Measurements from ENCODE around the gene PTCD2. TPM values are rescaled to one million over a fixed set of nuclear protein-coding genes. Genes with fewer than 3 reads are reported as not detected.

Gene PTCD2
- total RNA-seq, 4 donors from 2014 or later = 6.7 to 13.2 (median 9.5) TPM

- no peak for DNase-seq
- no peak for ATAC-seq
- no peak for TF ChIP-seq POLR2A (IDR thresholded peaks at IDR 0.05)
- Histone ChIP-seq H3K9me3 (no peaks in the 10 kb centered on the region), H3K36me3 (no peaks in the 10 kb centered on the region), H3K27ac (peak overlapping the region; percentile 62 to 81 (median 76)), H3K4me1 (peaks cover 23 to 31% of the 10 kb centered on the region in 2 donors), H3K4me3 (no peak overlapping the region), H3K27me3 (no peaks in the 10 kb centered on the region)
- in situ Hi-C loops (cut with MboI; ENCODE audit: low sequenced_read_pairs in 4 of 4) = loop anchor here in 1 of 4 donors (10.0 kb wide), 1 partner anchor 64 kb away; no protein-coding TSS in a partner anchor
- intact Hi-C loops (cut with DNase I; ENCODE audit: low total_unique reads) = no loop called here
Measured at GRCh38 chr5:72380492-72381274, 60.5 kb downstream of the PTCD2 start.

GRCh38 chr5:72383280-72383679 lies 63.1 kb downstream of the PTCD2 start:
- Histone ChIP-seq H3K36me3 (no peaks in the 10 kb centered on the region), H3K27ac (peak overlapping the region in 3 of 4 donors; percentile 16 to 40 (median 34)), H3K27me3 (no peaks in the 10 kb centered on the region), H3K4me1 (peaks cover 28 to 36% of the 10 kb centered on the region in 2 donors), H3K4me3 (no peak overlapping the region), H3K9me3 (no peaks in the 10 kb centered on the region)
- no peak for ATAC-seq
- TF ChIP-seq, protein P1, sequence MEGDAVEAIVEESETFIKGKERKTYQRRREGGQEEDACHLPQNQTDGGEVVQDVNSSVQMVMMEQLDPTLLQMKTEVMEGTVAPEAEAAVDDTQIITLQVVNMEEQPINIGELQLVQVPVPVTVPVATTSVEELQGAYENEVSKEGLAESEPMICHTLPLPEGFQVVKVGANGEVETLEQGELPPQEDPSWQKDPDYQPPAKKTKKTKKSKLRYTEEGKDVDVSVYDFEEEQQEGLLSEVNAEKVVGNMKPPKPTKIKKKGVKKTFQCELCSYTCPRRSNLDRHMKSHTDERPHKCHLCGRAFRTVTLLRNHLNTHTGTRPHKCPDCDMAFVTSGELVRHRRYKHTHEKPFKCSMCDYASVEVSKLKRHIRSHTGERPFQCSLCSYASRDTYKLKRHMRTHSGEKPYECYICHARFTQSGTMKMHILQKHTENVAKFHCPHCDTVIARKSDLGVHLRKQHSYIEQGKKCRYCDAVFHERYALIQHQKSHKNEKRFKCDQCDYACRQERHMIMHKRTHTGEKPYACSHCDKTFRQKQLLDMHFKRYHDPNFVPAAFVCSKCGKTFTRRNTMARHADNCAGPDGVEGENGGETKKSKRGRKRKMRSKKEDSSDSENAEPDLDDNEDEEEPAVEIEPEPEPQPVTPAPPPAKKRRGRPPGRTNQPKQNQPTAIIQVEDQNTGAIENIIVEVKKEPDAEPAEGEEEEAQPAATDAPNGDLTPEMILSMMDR (IDR thresholded peaks at IDR 0.05 in 4 of 5, conservative IDR thresholded peaks at IDR 0.05 in 1 of 5) = no peak
- TF ChIP-seq POLR2A (IDR thresholded peaks at IDR 0.05) = no peak
- in situ Hi-C loops (cut with MboI; ENCODE audit: low sequenced_read_pairs in 4 of 4) = loop anchor here in 1 of 4 donors (10.0 kb wide), 1 partner anchor 62 kb away; no protein-coding TSS in a partner anchor
- no peak for DNase-seq
- intact Hi-C loops (cut with DNase I; ENCODE audit: low total_unique reads) = no loop called here

DNA sequence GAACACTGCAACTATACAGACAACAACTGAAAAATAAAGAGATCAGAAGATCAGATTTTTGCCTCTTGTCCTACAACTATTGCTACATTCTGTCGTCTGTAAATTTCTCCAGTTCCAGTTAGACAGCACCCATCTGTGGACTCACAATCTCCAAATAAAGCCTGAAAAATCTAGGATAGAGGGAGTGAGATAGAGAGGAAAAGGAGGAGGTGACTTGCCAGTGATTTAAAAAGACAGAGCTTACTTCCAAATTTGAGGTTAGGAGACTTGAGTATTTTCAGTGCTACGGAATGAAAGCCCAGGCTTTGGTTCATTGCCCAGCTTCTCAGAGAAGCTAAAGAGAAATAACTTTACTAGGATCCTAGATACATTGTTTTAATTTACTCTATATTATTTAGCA lies 63.6 kb downstream of the PTCD2 start:
- H3K27ac ChIP-seq = peak overlapping the region in 3 of 4 donors; percentile 16 to 40 (median 34)
- DNase-seq (no peak), ATAC-seq (no peak)
- H3K9me3 ChIP-seq = no peaks in the 10 kb centered on the region
- no peaks in the 10 kb centered on the region for H3K27me3 ChIP-seq
- no peak for TF ChIP-seq POLR2A (IDR thresholded peaks at IDR 0.05)
- TF ChIP-seq, protein P1 (IDR thresholded peaks at IDR 0.05 in 4 of 5, conservative IDR thresholded peaks at IDR 0.05 in 1 of 5) = no peak
- no peaks in the 10 kb centered on the region for H3K36me3 ChIP-seq
- H3K4me1 ChIP-seq = peaks cover 28 to 36% of the 10 kb centered on the region in 2 donors
- in situ Hi-C loops (cut with MboI; ENCODE audit: low sequenced_read_pairs in 4 of 4) = loop anchor here in 1 of 4 donors (10.0 kb wide), 1 partner anchor 61 kb away; no protein-coding TSS in a partner anchor
- no peak overlapping the region for H3K4me3 ChIP-seq
- intact Hi-C loops (cut with DNase I; ENCODE audit: low total_unique reads) = no loop called here

DNA sequence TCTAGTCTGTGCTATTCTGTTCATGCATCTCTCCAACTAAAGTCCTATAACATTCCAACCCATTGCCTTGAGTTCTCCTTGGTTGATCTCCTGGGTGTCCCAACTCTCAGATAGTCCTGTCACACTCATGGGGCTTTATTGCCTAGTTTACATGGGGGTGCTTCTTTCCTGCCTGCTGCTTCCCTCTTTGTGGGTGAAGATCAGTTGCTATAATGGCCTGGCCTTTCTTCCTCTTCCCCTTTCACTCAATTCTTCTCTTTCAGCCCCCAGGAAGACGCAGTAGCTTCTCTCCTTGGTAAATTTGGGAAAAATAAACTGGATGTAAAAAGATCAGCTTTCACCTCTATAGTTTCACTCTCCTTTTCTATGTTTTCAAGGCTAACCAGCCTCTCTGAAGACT lies 66.5 kb downstream of the PTCD2 start:
- no peaks in the 10 kb centered on the region for H3K9me3 ChIP-seq
- peak overlapping the region in 1 of 4 donors; percentile 40 for H3K27ac ChIP-seq
- intact Hi-C loops (cut with DNase I; ENCODE audit: low total_unique reads) (no loop called here), in situ Hi-C loops (cut with MboI; ENCODE audit: low sequenced_read_pairs in 4 of 4) (loop anchor here in 1 of 4 donors (10.0 kb wide), 1 partner anchor 58 kb away; no protein-coding TSS in a partner anchor)
- TF ChIP-seq, protein P1 (IDR thresholded peaks at IDR 0.05 in 4 of 5, conservative IDR thresholded peaks at IDR 0.05 in 1 of 5) = no peak
- TF ChIP-seq POLR2A (IDR thresholded peaks at IDR 0.05) = no peak
- H3K4me3 ChIP-seq = no peak overlapping the region
- peaks cover 35 to 39% of the 10 kb centered on the region in 2 donors for H3K4me1 ChIP-seq
- no peaks in the 10 kb centered on the region for H3K36me3 ChIP-seq
- ATAC-seq (no peak), DNase-seq (no peak)
- no peaks in the 10 kb centered on the region for H3K27me3 ChIP-seq

DNA sequence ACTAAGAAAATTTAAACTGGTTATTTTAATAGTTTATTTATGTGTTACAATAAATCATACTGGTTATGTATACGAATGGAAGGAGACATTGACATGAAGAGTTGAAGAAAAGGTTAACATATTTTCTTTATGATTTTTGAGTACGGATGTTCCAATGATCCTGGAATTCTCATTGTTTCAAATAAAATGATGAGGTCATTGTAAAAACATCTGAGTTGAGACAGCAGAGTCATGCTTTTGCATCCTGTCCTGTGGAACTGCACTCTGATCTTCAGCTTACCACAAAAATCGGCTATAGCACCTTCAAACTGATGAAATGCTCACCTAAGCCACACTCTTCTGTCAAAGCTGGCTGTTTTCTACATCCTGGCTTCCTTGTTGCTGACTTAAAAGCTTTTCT lies 67.8 kb downstream of the PTCD2 start:
- Histone ChIP-seq H3K27me3 (no peaks in the 10 kb centered on the region), H3K4me3 (no peak overlapping the region), H3K9me3 (no peaks in the 10 kb centered on the region), H3K36me3 (no peaks in the 10 kb centered on the region), H3K27ac (peak overlapping the region; percentile 2 to 52 (median 27)), H3K4me1 (peaks cover 49 to 52% of the 10 kb centered on the region in 2 donors)
- DNase-seq = no peak
- in situ Hi-C loops (cut with MboI; ENCODE audit: low sequenced_read_pairs in 4 of 4) = loop anchor here in 1 of 4 donors (10.0 kb wide), 1 partner anchor 57 kb away; no protein-coding TSS in a partner anchor
- peak in 1 of 2 donors; percentile 30 for ATAC-seq
- intact Hi-C loops (cut with DNase I; ENCODE audit: low total_unique reads) = no loop called here
- no peak for TF ChIP-seq POLR2A (IDR thresholded peaks at IDR 0.05)
- TF ChIP-seq, protein P1 (IDR thresholded peaks at IDR 0.05 in 4 of 5, conservative IDR thresholded peaks at IDR 0.05 in 1 of 5) = no peak
